SU-DHL-6 (cell line): ENCODE data around the gene CCDC170.

Experiments
- CTCF ChIP-seq: fragments of 200-600 bp; sonication (generic); IDR thresholded peaks from one replicate; pipeline ENCODE4 v1.5.1; 2017; ENCODE audit warnings: antibody characterized with exemption, mild to moderate bottlenecking, low read length, moderate library complexity; ENCODE audit not compliant: insufficient read depth, poor library complexity, severe bottlenecking
- EZH2phosphoT487 ChIP-seq: fragments of 200-600 bp; sonication (generic), shearing (Covaris generic); conservative IDR thresholded peaks from 2 replicates; pipeline ENCODE4 v1.6.1; 2018; ENCODE audit warnings: mild to moderate bottlenecking, antibody characterized with exemption, low read length, moderate library complexity, mixed read lengths

- no peak for TF ChIP-seq EZH2phosphoT487
- TF ChIP-seq CTCF = no peak
Measured at GRCh38 chr6:151592449-151593159, 98.8 kb downstream of the CCDC170 start.
